ENCODE data around the gene ARHGAP9.

The ARHGAP9 gene

GRCh38 chr12:57465030-57465746 lies 14.5 kb downstream of the ARHGAP9 start:
- no peak overlapping the region for H3K4me3 ChIP-seq (replicated peaks; ENCODE audit: insufficient read depth, low read length)
- H3K27me3 ChIP-seq (ENCODE audit: insufficient read depth, poor library complexity, severe bottlenecking) = peaks cover 17% of the 10 kb centered on the region
- no peak overlapping the region for H3K27ac ChIP-seq (replicated peaks)
- DNase-seq (ENCODE audit: low read depth in 1 of 2, low spot score in 1 of 2) = no peak
- TF ChIP-seq CTCF (IDR thresholded peaks at IDR 0.05; ENCODE audit: insufficient read depth, low read length) = no peak
- TF ChIP-seq GABPA (IDR thresholded peaks at IDR 0.05; ENCODE audit: low read depth) = no peak
- TF ChIP-seq REST (IDR thresholded peaks at IDR 0.05; ENCODE audit: insufficient replicate concordance, low read depth) = no peak
- TF ChIP-seq POLR2AphosphoS5 (IDR thresholded peaks at IDR 0.05; ENCODE audit: low read depth) = no peak
- no peak for TF ChIP-seq SPI1 (IDR thresholded peaks at IDR 0.05; ENCODE audit: borderline replicate concordance, low read depth)

- H3K27ac ChIP-seq (replicated peaks) = no peak overlapping the region
- H3K4me3 ChIP-seq (replicated peaks; ENCODE audit: insufficient read depth, low read length) = no peak overlapping the region
- no peak for DNase-seq (ENCODE audit: low read depth in 1 of 2, low spot score in 1 of 2)
Measured at GRCh38 chr12:57464569-57464968, 15.1 kb downstream of the ARHGAP9 start.

More at GRCh38 chr12:57464569-57464968, 15.1 kb downstream of the ARHGAP9 start:
- TF ChIP-seq REST (IDR thresholded peaks at IDR 0.05; ENCODE audit: insufficient replicate concordance, low read depth) = no peak
- no peak for TF ChIP-seq CTCF (IDR thresholded peaks at IDR 0.05; ENCODE audit: insufficient read depth, low read length)
- TF ChIP-seq POLR2AphosphoS5 (IDR thresholded peaks at IDR 0.05; ENCODE audit: low read depth) = no peak
- TF ChIP-seq SPI1 (IDR thresholded peaks at IDR 0.05; ENCODE audit: borderline replicate concordance, low read depth) = no peak
- TF ChIP-seq GABPA (IDR thresholded peaks at IDR 0.05; ENCODE audit: low read depth) = no peak
- H3K27me3 ChIP-seq (ENCODE audit: insufficient read depth, poor library complexity, severe bottlenecking) = peaks cover 17% of the 10 kb centered on the region
